Measurements from ENCODE around the gene OR13C2.

Gene OR13C2

GRCh38 chr9:104568868-104569267, 36.6 kb downstream of the OR13C2 start, which contains the start of gene OR13C8:
Gene OR13C8, plus strand, starts transcription at chr9:104569168. Its CDS starts 0 bp downstream, at chr9:104569168.
- Histone ChIP-seq H3K27me3 (no peaks in the 10 kb centered on the region), H3K4me1 (ENCODE audit: control insufficient read depth in 1 of 2, insufficient read depth in 1 of 2, low read depth in 1 of 2, low read length in 1 of 2) (no peaks in the 10 kb centered on the region), H3K9me3 (no peaks in the 10 kb centered on the region), H3K4me3 (ENCODE audit: low read depth in 1 of 2, low read length in 1 of 2) (no peak within 1 kb of the TSS), H3K36me3 (no peaks in the 10 kb centered on the region), H3K27ac (no peak within 1 kb of the TSS)
- no peak for TF ChIP-seq CTCF (IDR thresholded peaks at IDR 0.05)

- Histone ChIP-seq H3K4me1 (ENCODE audit: control insufficient read depth in 1 of 2, insufficient read depth in 1 of 2, low read depth in 1 of 2, low read length in 1 of 2) (no peaks in the 10 kb centered on the region), H3K27ac (no peak overlapping the region), H3K36me3 (no peaks in the 10 kb centered on the region), H3K4me3 (ENCODE audit: low read depth in 1 of 2, low read length in 1 of 2) (no peak overlapping the region), H3K27me3 (no peaks in the 10 kb centered on the region), H3K9me3 (no peaks in the 10 kb centered on the region)
- TF ChIP-seq CTCF (IDR thresholded peaks at IDR 0.05): no peak
These were observed 41.1 kb downstream of the OR13C2 start for GRCh38 chr9:104564358-104564757.

- no peaks in the 10 kb centered on the region for H3K9me3 ChIP-seq
- no peaks in the 10 kb centered on the region for H3K36me3 ChIP-seq
- H3K4me1 ChIP-seq (ENCODE audit: control insufficient read depth in 1 of 2, insufficient read depth in 1 of 2, low read depth in 1 of 2, low read length in 1 of 2): no peaks in the 10 kb centered on the region
- no peak overlapping the region for H3K4me3 ChIP-seq (ENCODE audit: low read depth in 1 of 2, low read length in 1 of 2)
- TF ChIP-seq CTCF (IDR thresholded peaks at IDR 0.05): no peak
- no peaks in the 10 kb centered on the region for H3K27me3 ChIP-seq
- no peak overlapping the region for H3K27ac ChIP-seq
These were observed 48.4 kb downstream of the OR13C2 start for GRCh38 chr9:104556830-104557634.

- no peak overlapping the region for H3K4me3 ChIP-seq (ENCODE audit: low read depth in 1 of 2, low read length in 1 of 2)
- H3K27ac ChIP-seq: no peak overlapping the region
- no peaks in the 10 kb centered on the region for H3K36me3 ChIP-seq
- no peaks in the 10 kb centered on the region for H3K4me1 ChIP-seq (ENCODE audit: control insufficient read depth in 1 of 2, insufficient read depth in 1 of 2, low read depth in 1 of 2, low read length in 1 of 2)
- no peaks in the 10 kb centered on the region for H3K27me3 ChIP-seq
- no peak for TF ChIP-seq CTCF (IDR thresholded peaks at IDR 0.05)
- H3K9me3 ChIP-seq: no peaks in the 10 kb centered on the region
These were observed 49.9 kb downstream of the OR13C2 start for GRCh38 chr9:104555521-104555920.

Data from neutrophil (primary cell).